Adrenal gland (tissue), 5 donors: ENCODE data around the gene ACTL7A.

Experiments
- POLR2A ChIP-seq, 2 donors: fragments of 450-650 bp; IDR thresholded peaks; one replicate each; pipeline ENCODE4 v1.6.1; 2017; ENCODE audit warnings: antibody characterized with exemption in 2 of 2, mild to moderate bottlenecking in 2 of 2, moderate library complexity in 1 of 2
- TF ChIP-seq, protein P1 (sequence below), 6 experiments: fragments of 450-650 bp in 4 of 6; fragments of 200-600 bp in 2 of 6; sonication (generic) in 1 of 6; IDR thresholded peaks; 1 replicate in 5 of 6; 2 replicates in 1 of 6; pipeline versions ENCODE4 v1.5.1 to v1.8.0; 2016 to 2021; ENCODE audit warnings: antibody characterized with exemption in 6 of 6, mild to moderate bottlenecking in 2 of 6, moderate library complexity in 1 of 6
- donor health status: DM: no; HTN: no; CAD: no.

DNA sequence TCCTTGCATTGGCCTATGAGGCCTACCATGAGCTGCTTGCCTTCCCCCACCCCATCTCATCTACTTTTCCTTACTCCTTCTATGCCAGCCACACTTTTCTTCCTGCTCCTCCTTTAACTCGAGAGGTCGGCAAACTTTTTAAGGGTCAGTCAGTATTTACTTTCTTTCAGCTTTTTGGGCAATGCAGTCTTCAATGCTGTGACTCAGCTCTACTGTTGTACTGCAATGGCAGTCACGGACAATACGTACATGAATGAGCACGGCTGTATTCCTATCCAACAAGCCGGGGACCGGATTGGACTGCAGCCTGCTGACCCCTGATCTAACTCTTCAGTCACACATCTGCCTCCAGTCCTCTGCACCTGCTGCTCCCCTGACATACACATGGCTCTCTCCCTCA, 602 bp upstream of the ACTL7A start:
- TF ChIP-seq, protein P1, sequence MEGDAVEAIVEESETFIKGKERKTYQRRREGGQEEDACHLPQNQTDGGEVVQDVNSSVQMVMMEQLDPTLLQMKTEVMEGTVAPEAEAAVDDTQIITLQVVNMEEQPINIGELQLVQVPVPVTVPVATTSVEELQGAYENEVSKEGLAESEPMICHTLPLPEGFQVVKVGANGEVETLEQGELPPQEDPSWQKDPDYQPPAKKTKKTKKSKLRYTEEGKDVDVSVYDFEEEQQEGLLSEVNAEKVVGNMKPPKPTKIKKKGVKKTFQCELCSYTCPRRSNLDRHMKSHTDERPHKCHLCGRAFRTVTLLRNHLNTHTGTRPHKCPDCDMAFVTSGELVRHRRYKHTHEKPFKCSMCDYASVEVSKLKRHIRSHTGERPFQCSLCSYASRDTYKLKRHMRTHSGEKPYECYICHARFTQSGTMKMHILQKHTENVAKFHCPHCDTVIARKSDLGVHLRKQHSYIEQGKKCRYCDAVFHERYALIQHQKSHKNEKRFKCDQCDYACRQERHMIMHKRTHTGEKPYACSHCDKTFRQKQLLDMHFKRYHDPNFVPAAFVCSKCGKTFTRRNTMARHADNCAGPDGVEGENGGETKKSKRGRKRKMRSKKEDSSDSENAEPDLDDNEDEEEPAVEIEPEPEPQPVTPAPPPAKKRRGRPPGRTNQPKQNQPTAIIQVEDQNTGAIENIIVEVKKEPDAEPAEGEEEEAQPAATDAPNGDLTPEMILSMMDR (IDR thresholded peaks at IDR 0.05) = no peak
- no peak for TF ChIP-seq POLR2A (IDR thresholded peaks at IDR 0.05)
